Measurements from ENCODE around the gene SLC43A1.

SLC43A1 gene

GRCh38 chr11:57460758-57461749 lies 54.4 kb downstream of the SLC43A1 start:
- H3K27me3 ChIP-seq (ENCODE audit: control insufficient read depth in 3 of 3, insufficient read depth in 3 of 3, low read depth in 1 of 3, low read length in 3 of 3) = peaks cover 22 to 47% (median 36%) of the 10 kb centered on the region in 3 experiments
- no peak overlapping the region for H3K4ac ChIP-seq (ENCODE audit: low read length)
- H3K23ac ChIP-seq (ENCODE audit: low read depth, low read length, poor library complexity) = peak overlapping the region; percentile 30
- H2BK120ac ChIP-seq (ENCODE audit: low read depth, low read length) = no peak overlapping the region
- peaks cover 0 to 8% of the 10 kb centered on the region in 2 donors for H3K36me3 ChIP-seq (replicated peaks in 1 of 2; ENCODE audit: control insufficient read depth in 2 of 2, insufficient read depth in 2 of 2, low read length in 2 of 2)
- peak overlapping the region; percentile 97 for H2AFZ ChIP-seq (ENCODE audit: low read length)
- H2BK15ac ChIP-seq (ENCODE audit: low read length) = no peak overlapping the region
- no peak overlapping the region for H4K91ac ChIP-seq (ENCODE audit: low read depth, low read length, poor library complexity)
- H3K18ac ChIP-seq (ENCODE audit: low read length) = peak overlapping the region; percentile 86
- no peak overlapping the region for H2AK5ac ChIP-seq (ENCODE audit: low read depth, low read length)
- H2BK5ac ChIP-seq (ENCODE audit: low read length) = no peak overlapping the region
- WGBS, 2 donors (ENCODE audit: extremely low coverage in 2 of 2, insufficient read length in 2 of 2, insufficient replicate concordance in 1 of 2) = 100% methylated on average over 1 of the region's 50 CpGs; no CpG with 5 or more reads in 1 of the 2 donors
- no peak overlapping the region for H2BK12ac ChIP-seq (ENCODE audit: low read length)
- H3K9me3 ChIP-seq (replicated peaks in 1 of 2; ENCODE audit: control insufficient read depth in 2 of 2, insufficient read depth in 1 of 2, low read depth in 1 of 2, low read length in 2 of 2) = no peaks in the 10 kb centered on the region
- peak overlapping the region; percentile 80 for H3K4me2 ChIP-seq (ENCODE audit: insufficient read depth, low read length, poor library complexity, severe bottlenecking)
- DNase-seq (ENCODE audit: low spot score) = no peak
- H3K9ac ChIP-seq (ENCODE audit: low read depth, low read length, poor library complexity) = peak overlapping the region; percentile 51
- H4K8ac ChIP-seq (ENCODE audit: low read depth, low read length) = no peak overlapping the region
- H3K79me1 ChIP-seq (ENCODE audit: low read depth, low read length) = no peaks in the 10 kb centered on the region
- no peak overlapping the region for H3K27ac ChIP-seq (replicated peaks; ENCODE audit: low read length)
- peaks cover 29 to 37% of the 10 kb centered on the region in 2 donors for H3K4me1 ChIP-seq (ENCODE audit: control insufficient read depth in 2 of 2, insufficient read depth in 1 of 2, low read depth in 1 of 2, low read length in 2 of 2)
- peak overlapping the region; percentile 85 for H3K4me3 ChIP-seq (ENCODE audit: low read length in 2 of 2)
- H3K14ac ChIP-seq (ENCODE audit: low read length) = no peak overlapping the region

DNA sequence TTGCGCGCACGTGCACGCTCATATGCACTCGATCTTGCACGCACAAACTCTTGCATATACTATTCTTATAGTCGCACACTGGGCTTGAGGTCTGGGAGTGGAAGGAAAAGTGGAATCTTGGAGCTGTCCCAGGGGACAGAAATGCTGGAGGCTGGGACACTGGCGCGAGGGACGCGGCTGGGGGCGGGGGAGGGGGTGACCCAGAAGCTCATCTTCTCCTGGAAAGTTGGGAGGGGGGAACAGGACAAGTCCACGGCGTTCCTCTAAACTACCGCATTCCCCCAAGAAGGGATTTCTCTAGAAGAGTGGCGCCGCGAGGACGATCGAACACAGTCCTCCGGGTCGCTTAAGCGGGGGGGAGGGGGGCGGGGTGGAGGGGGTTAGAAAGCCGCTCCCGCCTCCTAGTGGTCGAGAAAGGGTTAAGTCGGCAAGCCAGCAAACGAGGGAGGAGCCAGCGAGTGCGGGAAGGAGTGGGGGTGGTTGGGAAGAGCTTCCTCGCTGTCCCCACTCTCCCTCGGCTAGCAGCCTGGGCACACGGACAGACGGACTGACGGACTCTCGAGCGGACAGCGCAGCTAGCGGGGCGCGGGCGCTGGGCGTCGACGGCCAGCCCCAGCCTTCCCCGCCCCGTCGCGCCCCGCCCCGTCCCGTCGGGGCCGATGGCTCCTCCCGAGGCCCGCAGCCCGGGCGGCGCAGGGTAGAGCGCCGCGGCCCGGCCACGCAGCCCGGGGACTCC lies 55.3 kb downstream of the SLC43A1 start, which contains the start of gene RTN4RL2:
Gene RTN4RL2, plus strand, starts transcription at position 507 of the 736 bp plus-strand sequence. CDS start 338 bp downstream, outside the sequence.
- H3K4ac ChIP-seq (ENCODE audit: low read length) = no peak within 1 kb of the TSS
- H3K27ac ChIP-seq (replicated peaks; ENCODE audit: low read length) = no peak within 1 kb of the TSS
- H3K4me2 ChIP-seq (ENCODE audit: insufficient read depth, low read length, poor library complexity, severe bottlenecking) = peak within 1 kb of the TSS; percentile 80
- DNase-seq (ENCODE audit: low spot score) = peak; percentile 72
- H3K36me3 ChIP-seq (replicated peaks in 1 of 2; ENCODE audit: control insufficient read depth in 2 of 2, insufficient read depth in 2 of 2, low read length in 2 of 2) = peaks cover 0 to 6% of the 10 kb centered on the region in 2 donors
- H3K23ac ChIP-seq (ENCODE audit: low read depth, low read length, poor library complexity) = peak within 1 kb of the TSS; percentile 60
- H2BK120ac ChIP-seq (ENCODE audit: low read depth, low read length) = no peak within 1 kb of the TSS
- peak within 1 kb of the TSS; percentile 97 for H2AFZ ChIP-seq (ENCODE audit: low read length)
- H2BK15ac ChIP-seq (ENCODE audit: low read length) = no peak within 1 kb of the TSS
- H2AK5ac ChIP-seq (ENCODE audit: low read depth, low read length) = peak within 1 kb of the TSS; percentile 57
- H4K91ac ChIP-seq (ENCODE audit: low read depth, low read length, poor library complexity) = no peak within 1 kb of the TSS
- H3K18ac ChIP-seq (ENCODE audit: low read length) = peak within 1 kb of the TSS; percentile 86
- peak within 1 kb of the TSS; percentile 51 for H3K9ac ChIP-seq (ENCODE audit: low read depth, low read length, poor library complexity)
- peaks cover 29 to 37% of the 10 kb centered on the region in 2 donors for H3K4me1 ChIP-seq (ENCODE audit: control insufficient read depth in 2 of 2, insufficient read depth in 1 of 2, low read depth in 1 of 2, low read length in 2 of 2)
- WGBS, 2 donors (ENCODE audit: extremely low coverage in 2 of 2, insufficient read length in 2 of 2, insufficient replicate concordance in 1 of 2) = no CpG with 5 or more reads among the region's 66 CpGs
- no peak within 1 kb of the TSS for H2BK5ac ChIP-seq (ENCODE audit: low read length)
- peaks cover 22 to 47% (median 40%) of the 10 kb centered on the region in 3 experiments for H3K27me3 ChIP-seq (ENCODE audit: control insufficient read depth in 3 of 3, insufficient read depth in 3 of 3, low read depth in 1 of 3, low read length in 3 of 3)
- H4K8ac ChIP-seq (ENCODE audit: low read depth, low read length) = no peak within 1 kb of the TSS
- no peaks in the 10 kb centered on the region for H3K9me3 ChIP-seq (replicated peaks in 1 of 2; ENCODE audit: control insufficient read depth in 2 of 2, insufficient read depth in 1 of 2, low read depth in 1 of 2, low read length in 2 of 2)
- peak within 1 kb of the TSS; percentile 9 for H3K14ac ChIP-seq (ENCODE audit: low read length)
- H2BK12ac ChIP-seq (ENCODE audit: low read length) = no peak within 1 kb of the TSS
- H3K79me1 ChIP-seq (ENCODE audit: low read depth, low read length) = no peaks in the 10 kb centered on the region
- H3K4me3 ChIP-seq (ENCODE audit: low read length in 2 of 2) = peak within 1 kb of the TSS; percentile 85

- DNase-seq (ENCODE audit: low spot score) = no peak
- no peak overlapping the region for H2BK15ac ChIP-seq (ENCODE audit: low read length)
- H3K9me3 ChIP-seq (replicated peaks in 1 of 2; ENCODE audit: control insufficient read depth in 2 of 2, insufficient read depth in 1 of 2, low read depth in 1 of 2, low read length in 2 of 2) = no peaks in the 10 kb centered on the region
- H3K14ac ChIP-seq (ENCODE audit: low read length) = peak overlapping the region; percentile 9
- no peak overlapping the region for H2BK12ac ChIP-seq (ENCODE audit: low read length)
- peak overlapping the region; percentile 74 to 85 for H3K4me3 ChIP-seq (ENCODE audit: low read length in 2 of 2)
- no peaks in the 10 kb centered on the region for H3K79me1 ChIP-seq (ENCODE audit: low read depth, low read length)
- H3K4me1 ChIP-seq (ENCODE audit: control insufficient read depth in 2 of 2, insufficient read depth in 1 of 2, low read depth in 1 of 2, low read length in 2 of 2) = peaks cover 27 to 37% of the 10 kb centered on the region in 2 donors
- H2AK5ac ChIP-seq (ENCODE audit: low read depth, low read length) = peak overlapping the region; percentile 57
- H4K8ac ChIP-seq (ENCODE audit: low read depth, low read length) = no peak overlapping the region
- peak overlapping the region; percentile 70 for H3K18ac ChIP-seq (ENCODE audit: low read length)
- H2BK120ac ChIP-seq (ENCODE audit: low read depth, low read length) = no peak overlapping the region
- peaks cover 22 to 49% (median 40%) of the 10 kb centered on the region in 3 experiments for H3K27me3 ChIP-seq (ENCODE audit: control insufficient read depth in 3 of 3, insufficient read depth in 3 of 3, low read depth in 1 of 3, low read length in 3 of 3)
- H2BK5ac ChIP-seq (ENCODE audit: low read length) = no peak overlapping the region
- no peak overlapping the region for H4K91ac ChIP-seq (ENCODE audit: low read depth, low read length, poor library complexity)
- no peak overlapping the region for H3K9ac ChIP-seq (ENCODE audit: low read depth, low read length, poor library complexity)
- peak overlapping the region; percentile 59 for H3K4me2 ChIP-seq (ENCODE audit: insufficient read depth, low read length, poor library complexity, severe bottlenecking)
- no CpG with 5 or more reads among the region's 62 CpGs for WGBS, 2 donors (ENCODE audit: extremely low coverage in 2 of 2, insufficient read length in 2 of 2, insufficient replicate concordance in 1 of 2)
- H2AFZ ChIP-seq (ENCODE audit: low read length) = peak overlapping the region; percentile 97
- H3K27ac ChIP-seq (replicated peaks; ENCODE audit: low read length) = no peak overlapping the region
- H3K23ac ChIP-seq (ENCODE audit: low read depth, low read length, poor library complexity) = peak overlapping the region; percentile 60
- no peaks in the 10 kb centered on the region for H3K36me3 ChIP-seq (replicated peaks in 1 of 2; ENCODE audit: control insufficient read depth in 2 of 2, insufficient read depth in 2 of 2, low read length in 2 of 2)
- no peak overlapping the region for H3K4ac ChIP-seq (ENCODE audit: low read length)
Observed at GRCh38 chr11:57459164-57460021, 56.1 kb downstream of the SLC43A1 start.
